Breast epithelium (tissue), 4 donors: ENCODE data around the gene RIMBP2. TPM values are rescaled to one million over a fixed set of nuclear protein-coding genes. Genes with fewer than 3 reads are reported as not detected.
"Not testable (repeated sequence)": the region's sequence is repeated elsewhere in the genome, so short reads cannot be mapped to it uniquely, and the experiment has no call there.

Source experiments
- DNase-seq, 2 donors: peaks; one replicate each; pipeline ENCODE4 v3.0.0-alpha.2; 2019; ENCODE audit warnings: low spot score in 2 of 2
- H3K27ac ChIP-seq, 2 donors: fragments of 200-600 bp; sonication (generic) in 1 of 2; one replicate each; pipeline ENCODE4 v1.5.1; 2016 to 2019; ENCODE audit warnings: mild to moderate bottlenecking in 1 of 2
- H3K27me3 ChIP-seq, 2 donors: fragments of 200-600 bp; sonication (generic) in 1 of 2; one replicate each; pipeline versions ENCODE4 v1.5.1 to v1.6.0; 2017 to 2019; ENCODE audit warnings: control low read depth in 1 of 2, mild to moderate bottlenecking in 1 of 2
- H3K36me3 ChIP-seq: fragments of 200-600 bp; one replicate; pipeline ENCODE4 v1.5.1; 2019
- H3K4me1 ChIP-seq, 2 donors: fragments of 200-600 bp; sonication (generic); one replicate each; pipeline ENCODE4 v1.5.1; 2016 to 2019; ENCODE audit warnings: control low read depth in 1 of 2
- H3K4me3 ChIP-seq, 3 donors: fragments of 200-600 bp; sonication (generic); 1 replicate in 2 of 3; 2 replicates in 1 of 3; pipeline ENCODE4 v1.5.1; 2016 to 2019; ENCODE audit warnings: mild to moderate bottlenecking in 3 of 3, moderate library complexity in 2 of 3
- H3K9me3 ChIP-seq, 2 donors: fragments of 200-600 bp; sonication (generic) in 1 of 2; one replicate each; pipeline ENCODE4 v1.5.1; 2016 to 2019; ENCODE audit warnings: control low read depth in 1 of 2
- POLR2A ChIP-seq: fragments of 450-650 bp; IDR thresholded peaks from one replicate; pipeline ENCODE4 v1.6.1; 2016; ENCODE audit warnings: antibody characterized with exemption, mild to moderate bottlenecking, moderate library complexity
- POLR2AphosphoS5 ChIP-seq, 3 donors: sonication (generic); formaldehyde crosslinking; IDR thresholded peaks; one replicate each; pipeline ENCODE4 v1.6.1; 2017; ENCODE audit warnings: antibody characterized with exemption in 3 of 3
- intact Hi-C: fragments of 100-400 bp; cut with DNase I; formaldehyde crosslinking; loops from one replicate; pipeline ENCODE4 v1.15.1; 2023; ENCODE audit warnings: low total_unique reads
- total RNA-seq, 3 donors: library from RNA; depleted of rRNA; stranded (reverse); fragments of >200 nt; gene quantifications; one replicate each; pipeline ENCODE4 v1.1.0, GENCODE V29; 2016
- TF ChIP-seq, protein P1 (sequence below), 3 donors: fragments of 450-650 bp; IDR thresholded peaks; one replicate each; pipeline ENCODE4 v1.5.1; 2016 to 2017; ENCODE audit warnings: antibody characterized with exemption in 3 of 3, mild to moderate bottlenecking in 3 of 3, moderate library complexity in 3 of 3

Gene RIMBP2
- total RNA-seq, 3 donors from 2014 or later = under 0.01 to 0.59 (median under 0.01) TPM

DNA sequence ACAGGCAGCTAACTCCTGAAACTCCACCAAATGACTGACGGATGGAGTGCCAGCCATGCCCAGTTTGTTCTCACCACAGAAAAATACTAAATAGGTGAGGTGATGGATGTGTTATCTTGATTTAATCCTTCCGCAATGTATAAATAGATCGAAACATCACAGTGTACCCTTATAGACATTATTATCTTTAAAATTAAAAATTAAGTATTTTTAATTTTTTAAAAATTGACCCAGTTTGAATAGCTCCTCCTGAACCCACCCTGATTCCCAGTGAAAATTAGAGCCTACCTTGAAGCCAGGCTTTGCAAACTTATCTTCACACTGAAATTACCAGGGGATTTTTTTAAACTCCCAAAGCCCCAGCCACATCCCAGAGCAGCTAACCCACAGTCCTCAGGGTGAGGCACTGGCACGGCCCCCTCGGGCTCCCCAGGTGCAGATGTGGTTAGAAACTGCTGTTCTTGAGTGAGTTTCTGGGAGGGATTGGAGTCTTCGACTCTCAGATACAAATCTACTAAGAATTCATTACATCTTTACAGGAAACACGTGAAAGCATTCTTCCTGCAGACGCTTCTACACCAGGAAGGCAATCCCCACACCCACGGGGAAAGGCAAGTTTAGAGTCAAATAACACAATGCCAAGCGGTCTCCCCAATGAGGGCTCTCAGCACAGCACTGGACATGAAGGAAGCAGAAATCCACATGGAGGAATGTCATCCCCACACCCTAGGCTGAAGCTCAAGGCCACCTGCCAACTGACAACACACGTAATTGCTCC, 126.4 kb downstream of the RIMBP2 start:
- no peaks in the 10 kb centered on the region for H3K36me3 ChIP-seq
- DNase-seq = no peak
- H3K9me3 ChIP-seq = peaks cover 0 to 8% of the 10 kb centered on the region in 2 donors
- no peaks in the 10 kb centered on the region for H3K4me1 ChIP-seq
- H3K4me3 ChIP-seq = no peak overlapping the region
- TF ChIP-seq POLR2AphosphoS5 (IDR thresholded peaks at IDR 0.05) = no peak
- TF ChIP-seq, protein P1, sequence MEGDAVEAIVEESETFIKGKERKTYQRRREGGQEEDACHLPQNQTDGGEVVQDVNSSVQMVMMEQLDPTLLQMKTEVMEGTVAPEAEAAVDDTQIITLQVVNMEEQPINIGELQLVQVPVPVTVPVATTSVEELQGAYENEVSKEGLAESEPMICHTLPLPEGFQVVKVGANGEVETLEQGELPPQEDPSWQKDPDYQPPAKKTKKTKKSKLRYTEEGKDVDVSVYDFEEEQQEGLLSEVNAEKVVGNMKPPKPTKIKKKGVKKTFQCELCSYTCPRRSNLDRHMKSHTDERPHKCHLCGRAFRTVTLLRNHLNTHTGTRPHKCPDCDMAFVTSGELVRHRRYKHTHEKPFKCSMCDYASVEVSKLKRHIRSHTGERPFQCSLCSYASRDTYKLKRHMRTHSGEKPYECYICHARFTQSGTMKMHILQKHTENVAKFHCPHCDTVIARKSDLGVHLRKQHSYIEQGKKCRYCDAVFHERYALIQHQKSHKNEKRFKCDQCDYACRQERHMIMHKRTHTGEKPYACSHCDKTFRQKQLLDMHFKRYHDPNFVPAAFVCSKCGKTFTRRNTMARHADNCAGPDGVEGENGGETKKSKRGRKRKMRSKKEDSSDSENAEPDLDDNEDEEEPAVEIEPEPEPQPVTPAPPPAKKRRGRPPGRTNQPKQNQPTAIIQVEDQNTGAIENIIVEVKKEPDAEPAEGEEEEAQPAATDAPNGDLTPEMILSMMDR (IDR thresholded peaks at IDR 0.05) = no peak
- TF ChIP-seq POLR2A = no peak
- no peak overlapping the region for H3K27ac ChIP-seq
- intact Hi-C loops = no loop called here
- peaks cover 0 to 17% of the 10 kb centered on the region in 2 donors for H3K27me3 ChIP-seq

DNA sequence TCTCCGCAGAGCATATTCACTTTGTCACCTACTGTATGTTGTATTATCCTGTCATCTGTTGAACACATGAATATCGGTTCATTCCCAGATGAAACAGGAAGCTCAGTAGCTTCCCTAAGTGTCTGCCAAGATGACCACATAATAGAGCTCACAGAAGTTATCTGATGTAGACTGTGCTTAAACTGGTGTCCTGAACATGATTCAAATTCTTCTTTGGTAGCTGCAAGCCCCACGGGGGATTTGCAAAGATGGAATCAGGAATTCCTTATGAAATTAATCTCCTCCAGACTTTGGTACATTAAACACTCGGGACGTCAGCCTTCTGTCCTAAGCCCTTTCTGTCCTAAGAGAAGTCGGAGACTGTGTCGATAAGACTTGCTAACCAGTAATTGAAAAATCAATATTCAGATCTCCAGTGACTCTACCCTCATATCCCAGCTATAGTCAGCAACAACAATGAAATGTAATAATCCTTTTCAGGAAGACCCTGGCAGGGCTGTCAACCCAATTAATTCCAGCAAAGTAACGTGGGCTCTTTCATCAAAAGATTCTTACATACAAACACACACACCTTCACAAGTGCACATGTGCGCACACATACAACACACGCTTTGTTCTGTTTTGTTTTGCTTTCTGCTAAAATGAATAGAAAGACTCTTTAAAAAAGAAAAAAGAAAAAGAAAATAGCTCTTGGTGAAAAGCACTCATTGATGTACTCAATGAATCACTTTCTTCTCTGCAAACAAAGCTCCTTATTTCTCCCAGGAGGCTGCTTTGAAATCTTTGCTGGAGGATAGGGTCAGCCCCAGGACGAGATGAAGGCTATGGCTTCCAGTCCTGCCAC, 127.2 kb downstream of the RIMBP2 start:
- Histone ChIP-seq H3K4me3 (no peak overlapping the region), H3K27me3 (peaks cover 0 to 17% of the 10 kb centered on the region in 2 donors), H3K36me3 (no peaks in the 10 kb centered on the region), H3K27ac (no peak overlapping the region), H3K4me1 (no peaks in the 10 kb centered on the region), H3K9me3 (peaks cover 0 to 8% of the 10 kb centered on the region in 2 donors)
- DNase-seq = no peak
- intact Hi-C loops = no loop called here
- TF ChIP-seq, protein P1 (IDR thresholded peaks at IDR 0.05) = no peak
- TF ChIP-seq POLR2A (no peak), POLR2AphosphoS5 (IDR thresholded peaks at IDR 0.05) (no peak)

DNA sequence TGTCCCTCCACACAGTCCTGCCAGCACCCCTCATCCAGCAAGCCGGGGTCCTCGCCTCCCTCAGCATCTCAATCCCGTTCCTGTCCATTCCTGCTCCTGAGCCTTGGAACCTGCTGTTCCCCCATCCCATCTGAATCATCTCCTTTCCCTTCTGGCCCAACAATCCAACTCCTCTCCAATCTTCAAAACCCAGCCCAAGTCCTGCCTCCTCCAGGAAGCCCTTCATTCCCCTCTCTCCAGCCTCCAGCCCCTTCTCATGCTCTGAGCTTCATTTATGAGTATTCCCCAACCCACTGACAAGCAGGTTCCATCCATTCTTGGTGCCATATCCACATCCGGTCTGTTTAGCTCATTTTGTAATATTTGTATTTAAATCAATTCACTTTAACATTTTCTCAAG, 128.1 kb downstream of the RIMBP2 start:
- Histone ChIP-seq H3K4me3 (no peak overlapping the region), H3K36me3 (no peaks in the 10 kb centered on the region), H3K9me3 (peaks cover 0 to 8% of the 10 kb centered on the region in 2 donors), H3K4me1 (no peaks in the 10 kb centered on the region), H3K27me3 (peaks cover 0 to 17% of the 10 kb centered on the region in 2 donors), H3K27ac (no peak overlapping the region)
- intact Hi-C loops = no loop called here
- DNase-seq = no peak
- TF ChIP-seq, protein P1 (IDR thresholded peaks at IDR 0.05) = no peak
- TF ChIP-seq POLR2AphosphoS5 (IDR thresholded peaks at IDR 0.05) (no peak), POLR2A (no peak)

DNA sequence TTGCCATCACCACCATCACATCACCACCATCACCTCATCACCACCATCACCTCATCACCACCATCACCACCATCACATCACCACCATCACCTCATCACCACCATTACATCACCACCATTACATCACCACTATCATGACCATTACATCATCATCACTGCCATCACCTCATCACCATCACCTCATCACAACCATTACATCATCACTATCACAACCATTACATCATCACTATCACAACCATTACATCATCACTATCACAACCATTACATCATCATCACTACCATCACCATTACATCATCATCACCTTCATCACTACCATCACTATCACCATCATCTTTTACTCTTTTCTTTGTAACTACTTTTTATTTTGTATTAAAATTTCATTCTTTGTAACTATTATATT, 131.6 kb downstream of the RIMBP2 start:
- intact Hi-C loops, H3K4me3 ChIP-seq: not testable (repeated sequence)

DNA sequence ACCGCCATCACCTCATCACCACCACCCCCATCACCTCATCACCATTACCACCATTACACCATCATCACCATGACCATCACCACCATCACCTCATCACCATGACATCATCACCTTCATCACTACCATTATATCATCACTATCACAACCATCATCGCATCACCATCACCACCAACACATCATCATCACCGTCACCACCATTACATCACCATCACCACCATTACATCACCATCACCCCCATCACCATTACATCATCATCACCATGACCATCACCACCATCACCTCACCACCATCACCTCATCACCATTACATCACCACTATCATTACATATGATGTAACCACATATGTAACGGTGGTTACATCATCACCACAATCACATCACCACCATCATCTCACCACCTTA, 132.3 kb downstream of the RIMBP2 start:
- no peak for DNase-seq
- Histone ChIP-seq H3K36me3 (no peaks in the 10 kb centered on the region), H3K4me1 (no peaks in the 10 kb centered on the region), H3K9me3 (peaks cover 6 to 8% of the 10 kb centered on the region in 2 donors), H3K4me3 (no peak overlapping the region), H3K27me3 (peaks cover 0 to 4% of the 10 kb centered on the region in 2 donors), H3K27ac (no peak overlapping the region)
- intact Hi-C loops = no loop called here
- TF ChIP-seq POLR2AphosphoS5 (IDR thresholded peaks at IDR 0.05) = no peak

More for the DNA sequence above, 131.6 kb downstream of the RIMBP2 start:
- not testable (repeated sequence) for H3K9me3 ChIP-seq, H3K4me1 ChIP-seq, DNase-seq, H3K27me3 ChIP-seq, H3K36me3 ChIP-seq, H3K27ac ChIP-seq

DNA sequence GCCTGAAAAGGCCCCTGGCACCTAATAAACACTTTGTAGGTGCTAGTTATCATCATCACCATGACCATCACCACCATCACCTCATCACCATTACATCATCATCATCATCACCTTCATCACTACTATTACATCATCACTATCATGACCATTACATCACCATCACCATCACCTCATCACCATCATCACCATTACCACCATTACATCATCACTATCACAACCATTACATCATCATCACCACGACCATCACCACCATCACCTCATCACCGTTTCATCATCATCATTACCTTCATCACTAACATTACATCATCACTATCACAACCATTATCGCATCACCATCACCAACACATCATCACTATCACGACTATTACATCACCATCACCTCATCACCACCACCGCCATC, 132.8 kb downstream of the RIMBP2 start:
- peaks cover 6 to 8% of the 10 kb centered on the region in 2 donors for H3K9me3 ChIP-seq
- DNase-seq = no peak
- intact Hi-C loops = no loop called here

More for the DNA sequence above, 132.8 kb downstream of the RIMBP2 start:
- no peak overlapping the region for H3K4me3 ChIP-seq
- no peaks in the 10 kb centered on the region for H3K36me3 ChIP-seq
- peaks cover 0 to 4% of the 10 kb centered on the region in 2 donors for H3K27me3 ChIP-seq
- no peak overlapping the region for H3K27ac ChIP-seq
- TF ChIP-seq, protein P1 (IDR thresholded peaks at IDR 0.05) = no peak
- TF ChIP-seq POLR2A (no peak), POLR2AphosphoS5 (IDR thresholded peaks at IDR 0.05) (no peak)
- no peaks in the 10 kb centered on the region for H3K4me1 ChIP-seq
